Lower lobe of right lung (tissue), 2 donors: ENCODE measurements around the gene NPAS2. TPM values are rescaled to one million over a fixed set of nuclear protein-coding genes. Genes with fewer than 3 reads are reported as not detected.

Experiments used
- ATAC-seq, 2 donors: fragments of 200-7000 bp; cut with Tn5 transposase; one replicate each; pipeline ENCODE4 v1.9.1; 2020 to 2022; ENCODE audit warnings: mild to moderate bottlenecking in 2 of 2, moderate library complexity in 2 of 2
- DNase-seq: peaks from one replicate; pipeline ENCODE4 v3.0.0-alpha.2; 2020
- H3K27ac ChIP-seq: fragments of 200-600 bp; one replicate; pipeline ENCODE4 v1.8.0; 2022
- H3K27me3 ChIP-seq: fragments of 200-600 bp; one replicate; pipeline ENCODE4 v1.8.0; 2022; ENCODE audit warnings: low read depth
- H3K36me3 ChIP-seq: fragments of 200-600 bp; one replicate; pipeline ENCODE4 v1.8.0; 2022; ENCODE audit warnings: mild to moderate bottlenecking
- H3K4me1 ChIP-seq: fragments of 200-600 bp; one replicate; pipeline ENCODE4 v1.8.0; 2022
- H3K4me3 ChIP-seq: fragments of 200-600 bp; one replicate; pipeline ENCODE4 v1.8.0; 2022; ENCODE audit warnings: mild to moderate bottlenecking
- H3K9me3 ChIP-seq: fragments of 200-600 bp; one replicate; pipeline ENCODE4 v1.8.0; 2022
- CTCF ChIP-seq: fragments of 200-600 bp; IDR thresholded peaks from one replicate; pipeline ENCODE4 v1.8.0; 2022; ENCODE audit warnings: antibody characterized with exemption, mild to moderate bottlenecking
- intact Hi-C: fragments of 100-400 bp; cut with DNase I; formaldehyde crosslinking; loops from one replicate; pipeline ENCODE4 v1.11.0; 2022
- total RNA-seq: library from RNA; stranded (reverse); fragmentation: NEBNext Ultra II Directional; extraction: Animal tissue kit (Norgen Biotek cat#: 25700); gene quantifications from one replicate; pipeline ENCODE4 v1.2.1, GENCODE V29; 2021
- donor health status: DM: no; HTN: yes; CAD: no; lungs with severe emphysema.

The NPAS2 gene
- total RNA-seq, 1 donor from 2014 or later = 10.1 TPM

- DNase-seq (no peak), ATAC-seq (no peak)
- Histone ChIP-seq H3K4me1 (no peaks in the 10 kb centered on the region), H3K9me3 (no peaks in the 10 kb centered on the region), H3K36me3 (no peaks in the 10 kb centered on the region), H3K27me3 (no peaks in the 10 kb centered on the region), H3K4me3 (no peak overlapping the region), H3K27ac (no peak overlapping the region)
- intact Hi-C loops = no loop called here
- TF ChIP-seq CTCF = no peak
Observed at GRCh38 chr2:100855084-100855483, 35.1 kb downstream of the NPAS2 start.

- Histone ChIP-seq H3K36me3 (no peaks in the 10 kb centered on the region), H3K9me3 (no peaks in the 10 kb centered on the region), H3K27me3 (no peaks in the 10 kb centered on the region), H3K4me3 (no peak overlapping the region), H3K4me1 (no peaks in the 10 kb centered on the region), H3K27ac (no peak overlapping the region)
- intact Hi-C loops = no loop called here
- no peak for TF ChIP-seq CTCF
- ATAC-seq (no peak), DNase-seq (no peak)
Observed at GRCh38 chr2:100855606-100856005, 35.7 kb downstream of the NPAS2 start.

- H3K9me3 ChIP-seq = no peaks in the 10 kb centered on the region
- no peaks in the 10 kb centered on the region for H3K4me1 ChIP-seq
- no peak for DNase-seq
- no peak overlapping the region for H3K27ac ChIP-seq
- peak in 1 of 2 donors; percentile 14 for ATAC-seq
- no peak for TF ChIP-seq CTCF
- no peaks in the 10 kb centered on the region for H3K36me3 ChIP-seq
- no peak overlapping the region for H3K4me3 ChIP-seq
- H3K27me3 ChIP-seq = no peaks in the 10 kb centered on the region
- intact Hi-C loops = no loop called here
Observed at GRCh38 chr2:100856732-100857131, 36.8 kb downstream of the NPAS2 start.

GRCh38 chr2:100857341-100857740, 37.4 kb downstream of the NPAS2 start:
- Histone ChIP-seq H3K4me1 (no peaks in the 10 kb centered on the region), H3K36me3 (no peaks in the 10 kb centered on the region), H3K9me3 (no peaks in the 10 kb centered on the region), H3K4me3 (no peak overlapping the region), H3K27ac (no peak overlapping the region), H3K27me3 (no peaks in the 10 kb centered on the region)
- DNase-seq = no peak
- ATAC-seq = no peak
- no peak for TF ChIP-seq CTCF
- intact Hi-C loops = no loop called here

GRCh38 chr2:100857915-100858314, 38.0 kb downstream of the NPAS2 start:
- Histone ChIP-seq H3K4me1 (no peaks in the 10 kb centered on the region), H3K4me3 (no peak overlapping the region), H3K27ac (no peak overlapping the region), H3K9me3 (no peaks in the 10 kb centered on the region), H3K27me3 (no peaks in the 10 kb centered on the region), H3K36me3 (no peaks in the 10 kb centered on the region)
- intact Hi-C loops = no loop called here
- TF ChIP-seq CTCF = no peak
- ATAC-seq = no peak
- DNase-seq = no peak

- DNase-seq (no peak), ATAC-seq (no peak)
- H3K36me3 ChIP-seq = no peaks in the 10 kb centered on the region
- no peaks in the 10 kb centered on the region for H3K4me1 ChIP-seq
- H3K9me3 ChIP-seq = no peaks in the 10 kb centered on the region
- H3K27ac ChIP-seq = no peak overlapping the region
- H3K4me3 ChIP-seq = no peak overlapping the region
- intact Hi-C loops = no loop called here
- no peaks in the 10 kb centered on the region for H3K27me3 ChIP-seq
- TF ChIP-seq CTCF = no peak
Observed at GRCh38 chr2:100859902-100860301, 40.0 kb downstream of the NPAS2 start.
